ENCODE results near the gene CTTNBP2. TPM values are rescaled to one million over a fixed set of nuclear protein-coding genes. Genes with fewer than 3 reads are reported as not detected.

Gene CTTNBP2
- polyA plus RNA-seq, 2 donors: 11.7 to 12.7 TPM

DNA sequence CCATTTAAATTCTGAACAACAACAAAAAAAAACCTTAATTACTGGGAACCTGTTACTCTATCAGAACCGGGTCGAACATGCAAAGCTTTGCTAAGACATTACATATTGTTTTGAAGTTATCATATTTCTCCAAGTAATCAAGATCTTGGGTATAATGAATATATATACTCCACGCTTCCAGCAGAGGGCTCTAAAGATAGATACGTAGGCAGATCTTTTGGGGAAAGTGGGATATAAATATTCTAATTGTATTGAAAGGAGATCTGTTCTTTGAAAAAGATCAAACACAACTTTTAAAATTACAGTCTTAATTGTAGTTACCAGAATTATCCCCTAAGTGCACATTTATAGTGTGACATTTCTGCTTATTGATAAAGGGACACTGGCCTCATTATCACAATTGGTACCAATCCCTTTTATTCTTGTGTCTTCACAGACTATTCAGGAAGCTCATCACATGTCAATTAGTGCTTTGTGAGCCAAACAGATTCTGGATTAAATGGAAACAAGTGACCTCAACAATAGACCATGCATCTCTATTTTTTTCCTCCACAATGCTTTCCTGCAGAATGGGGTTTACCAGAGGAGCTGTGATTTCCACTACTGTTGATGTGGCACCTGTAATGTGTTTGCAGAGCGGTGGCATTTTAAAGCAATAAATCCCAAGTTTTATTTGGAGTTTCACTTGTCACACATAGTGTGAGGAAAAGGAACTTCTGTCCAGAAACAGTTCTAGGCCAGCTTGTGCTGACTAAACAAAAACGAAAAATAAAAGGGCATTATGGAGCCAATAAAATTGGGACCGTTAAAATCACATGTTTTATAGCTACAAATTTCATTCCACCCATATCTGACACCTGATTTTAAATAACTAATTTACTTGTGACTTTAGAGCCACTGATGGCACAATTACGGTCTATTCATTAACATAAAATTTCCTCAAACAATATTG, 122.4 kb downstream of the CTTNBP2 start:
- H3K36me3 ChIP-seq (ENCODE audit: control insufficient read depth in 2 of 2, insufficient read depth in 2 of 2, low read length in 1 of 2): peaks cover 0 to 3% of the 10 kb centered on the region in 2 donors
- WGBS, 2 donors: 48% methylated on average over 8 of the region's 8 CpGs
- no peaks in the 10 kb centered on the region for H3K27me3 ChIP-seq (ENCODE audit: control insufficient read depth in 1 of 2, insufficient read depth in 2 of 2, low read length in 2 of 2)
- no peaks in the 10 kb centered on the region for H3K4me1 ChIP-seq (ENCODE audit: control insufficient read depth in 2 of 2, insufficient read depth in 2 of 2, low read length in 1 of 2)
- H3K9me3 ChIP-seq (ENCODE audit: control insufficient read depth in 2 of 2, insufficient read depth in 1 of 2, low read depth in 1 of 2, low read length in 1 of 2): no peaks in the 10 kb centered on the region
- no peak overlapping the region for H3K4me3 ChIP-seq (ENCODE audit: low read depth in 1 of 2, low read length in 2 of 2)
- H3K27ac ChIP-seq (ENCODE audit: low read depth in 2 of 2, low read length in 1 of 2): no peak overlapping the region

DNA sequence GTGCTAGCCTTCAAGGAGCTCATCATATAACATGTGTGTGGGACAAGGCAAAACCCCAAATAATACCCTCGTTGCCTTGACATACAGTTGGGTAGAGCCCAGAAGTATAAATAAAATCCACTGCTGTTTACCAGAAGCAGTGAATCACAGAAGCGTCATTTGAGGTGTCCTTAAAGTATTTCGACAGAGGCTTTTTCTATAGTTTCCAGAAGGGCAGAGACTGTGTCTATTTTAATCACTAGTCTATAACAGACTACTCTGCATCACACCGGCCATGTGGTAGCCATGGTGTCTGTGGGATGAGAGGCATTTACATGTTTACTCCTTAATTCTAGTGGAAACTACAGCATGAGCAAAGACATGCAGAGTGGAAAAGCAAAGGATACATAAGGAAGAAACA, 131.3 kb downstream of the CTTNBP2 start:
- Histone ChIP-seq H3K36me3 (ENCODE audit: control insufficient read depth in 2 of 2, insufficient read depth in 2 of 2, low read length in 1 of 2) (peaks cover 3 to 5% of the 10 kb centered on the region in 2 donors), H3K9me3 (ENCODE audit: control insufficient read depth in 2 of 2, insufficient read depth in 1 of 2, low read depth in 1 of 2, low read length in 1 of 2) (no peaks in the 10 kb centered on the region), H3K4me3 (ENCODE audit: low read depth in 1 of 2, low read length in 2 of 2) (no peak overlapping the region), H3K27me3 (ENCODE audit: control insufficient read depth in 1 of 2, insufficient read depth in 2 of 2, low read length in 2 of 2) (no peaks in the 10 kb centered on the region), H3K27ac (ENCODE audit: low read depth in 2 of 2, low read length in 1 of 2) (no peak overlapping the region), H3K4me1 (ENCODE audit: control insufficient read depth in 2 of 2, insufficient read depth in 2 of 2, low read length in 1 of 2) (no peaks in the 10 kb centered on the region)
- 87 to 92% methylated on average over 4 of the region's 4 CpGs for WGBS, 2 donors

DNA sequence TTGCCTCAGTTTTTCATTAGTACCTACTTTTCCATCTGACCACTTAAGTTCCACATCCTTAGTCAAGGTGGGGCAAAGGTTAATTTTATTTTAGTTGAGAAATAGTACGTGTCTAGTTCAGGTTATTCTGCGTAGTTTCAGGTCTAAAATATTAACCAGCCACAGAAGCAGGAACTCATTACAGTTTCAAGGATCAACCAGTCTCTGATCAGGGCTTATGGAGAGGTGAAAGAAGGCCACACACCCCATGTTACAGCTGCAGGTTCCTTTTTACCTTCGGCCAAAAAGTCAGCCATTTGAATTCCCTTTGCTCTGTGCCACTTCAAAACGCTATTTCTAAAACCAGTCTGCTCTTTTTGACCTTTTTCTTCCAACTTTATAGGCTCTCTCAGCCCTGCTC, 134.2 kb downstream of the CTTNBP2 start:
- no peaks in the 10 kb centered on the region for H3K9me3 ChIP-seq (ENCODE audit: control insufficient read depth in 2 of 2, insufficient read depth in 1 of 2, low read depth in 1 of 2, low read length in 1 of 2)
- no peak overlapping the region for H3K4me3 ChIP-seq (ENCODE audit: low read depth in 1 of 2, low read length in 2 of 2)
- no peaks in the 10 kb centered on the region for H3K4me1 ChIP-seq (ENCODE audit: control insufficient read depth in 2 of 2, insufficient read depth in 2 of 2, low read length in 1 of 2)
- no peaks in the 10 kb centered on the region for H3K27me3 ChIP-seq (ENCODE audit: control insufficient read depth in 1 of 2, insufficient read depth in 2 of 2, low read length in 2 of 2)
- H3K27ac ChIP-seq (ENCODE audit: low read depth in 2 of 2, low read length in 1 of 2): no peak overlapping the region
- 79 to 83% methylated on average over 4 of the region's 4 CpGs for WGBS, 2 donors
- peaks cover 7 to 8% of the 10 kb centered on the region in 2 donors for H3K36me3 ChIP-seq (ENCODE audit: control insufficient read depth in 2 of 2, insufficient read depth in 2 of 2, low read length in 1 of 2)

DNA sequence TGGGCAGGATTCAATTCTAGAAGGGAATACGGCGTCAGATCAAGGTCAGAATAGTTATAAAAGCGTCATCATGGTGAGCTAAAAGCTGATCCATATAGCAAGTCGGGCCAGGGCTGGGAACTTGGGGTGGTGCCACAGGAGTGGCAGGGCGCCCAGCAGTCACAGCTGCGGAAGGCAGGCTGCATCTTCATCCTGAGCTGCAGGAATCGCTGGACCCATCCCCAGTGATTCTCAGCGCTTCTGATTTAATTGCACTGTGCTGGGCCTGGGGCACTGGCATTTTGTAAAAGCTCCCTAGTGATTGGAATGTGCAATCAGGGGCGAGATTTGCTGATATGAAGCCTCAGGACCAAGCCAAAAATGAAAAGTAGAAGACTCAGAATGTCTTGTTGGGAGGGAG, 135.3 kb downstream of the CTTNBP2 start:
- Histone ChIP-seq H3K36me3 (ENCODE audit: control insufficient read depth in 2 of 2, insufficient read depth in 2 of 2, low read length in 1 of 2) (peaks cover 7 to 11% of the 10 kb centered on the region in 2 donors), H3K27me3 (ENCODE audit: control insufficient read depth in 1 of 2, insufficient read depth in 2 of 2, low read length in 2 of 2) (no peaks in the 10 kb centered on the region), H3K4me3 (ENCODE audit: low read depth in 1 of 2, low read length in 2 of 2) (no peak overlapping the region), H3K9me3 (ENCODE audit: control insufficient read depth in 2 of 2, insufficient read depth in 1 of 2, low read depth in 1 of 2, low read length in 1 of 2) (no peaks in the 10 kb centered on the region), H3K27ac (ENCODE audit: low read depth in 2 of 2, low read length in 1 of 2) (no peak overlapping the region), H3K4me1 (ENCODE audit: control insufficient read depth in 2 of 2, insufficient read depth in 2 of 2, low read length in 1 of 2) (no peaks in the 10 kb centered on the region)
- WGBS, 2 donors: 92 to 93% methylated on average over 9 of the region's 9 CpGs

GRCh38 chr7:117731455-117731854, 141.8 kb downstream of the CTTNBP2 start:
- 65 to 69% methylated on average over 6 of the region's 6 CpGs for WGBS, 2 donors
- no peaks in the 10 kb centered on the region for H3K27me3 ChIP-seq (ENCODE audit: control insufficient read depth in 1 of 2, insufficient read depth in 2 of 2, low read length in 2 of 2)
- H3K36me3 ChIP-seq (ENCODE audit: control insufficient read depth in 2 of 2, insufficient read depth in 2 of 2, low read length in 1 of 2): peaks cover 6 to 13% of the 10 kb centered on the region in 2 donors

DNA sequence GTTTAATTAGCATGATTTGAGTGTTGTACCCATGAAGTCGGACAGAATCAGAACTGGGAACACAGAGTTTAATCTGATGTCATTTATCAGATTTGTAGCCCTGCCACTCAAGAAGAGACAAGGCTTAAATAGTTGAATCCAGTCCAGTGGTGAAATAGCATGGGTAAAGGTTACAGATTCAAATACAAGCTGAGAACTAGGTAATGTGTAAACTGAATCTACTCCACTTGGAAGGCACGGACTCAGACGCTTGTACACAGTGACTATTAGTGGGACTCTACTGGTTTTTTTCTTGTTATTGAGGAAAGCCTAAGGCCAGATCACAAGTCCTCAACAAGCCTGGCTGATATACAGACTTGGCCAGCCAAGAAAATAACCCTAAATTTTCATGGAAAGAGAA, 142.9 kb downstream of the CTTNBP2 start:
- no peaks in the 10 kb centered on the region for H3K4me1 ChIP-seq (ENCODE audit: control insufficient read depth in 2 of 2, insufficient read depth in 2 of 2, low read length in 1 of 2)
- H3K36me3 ChIP-seq (ENCODE audit: control insufficient read depth in 2 of 2, insufficient read depth in 2 of 2, low read length in 1 of 2): peaks cover 3 to 13% of the 10 kb centered on the region in 2 donors
- H3K27me3 ChIP-seq (ENCODE audit: control insufficient read depth in 1 of 2, insufficient read depth in 2 of 2, low read length in 2 of 2): no peaks in the 10 kb centered on the region
- H3K4me3 ChIP-seq (ENCODE audit: low read depth in 1 of 2, low read length in 2 of 2): no peak overlapping the region
- 88 to 90% methylated on average over 3 of the region's 3 CpGs for WGBS, 2 donors
- no peak overlapping the region for H3K27ac ChIP-seq (ENCODE audit: low read depth in 2 of 2, low read length in 1 of 2)
- H3K9me3 ChIP-seq (ENCODE audit: control insufficient read depth in 2 of 2, insufficient read depth in 1 of 2, low read depth in 1 of 2, low read length in 1 of 2): no peaks in the 10 kb centered on the region

More at GRCh38 chr7:117731455-117731854, 141.8 kb downstream of the CTTNBP2 start:
- Histone ChIP-seq H3K4me1 (ENCODE audit: control insufficient read depth in 2 of 2, insufficient read depth in 2 of 2, low read length in 1 of 2) (no peaks in the 10 kb centered on the region), H3K27ac (ENCODE audit: low read depth in 2 of 2, low read length in 1 of 2) (peak overlapping the region in 1 of 2 donors; percentile 22), H3K4me3 (ENCODE audit: low read depth in 1 of 2, low read length in 2 of 2) (no peak overlapping the region), H3K9me3 (ENCODE audit: control insufficient read depth in 2 of 2, insufficient read depth in 1 of 2, low read depth in 1 of 2, low read length in 1 of 2) (no peaks in the 10 kb centered on the region)

- Histone ChIP-seq H3K9me3 (ENCODE audit: control insufficient read depth in 2 of 2, insufficient read depth in 1 of 2, low read depth in 1 of 2, low read length in 1 of 2) (no peaks in the 10 kb centered on the region), H3K4me3 (ENCODE audit: low read depth in 1 of 2, low read length in 2 of 2) (no peak overlapping the region), H3K27me3 (ENCODE audit: control insufficient read depth in 1 of 2, insufficient read depth in 2 of 2, low read length in 2 of 2) (no peaks in the 10 kb centered on the region), H3K4me1 (ENCODE audit: control insufficient read depth in 2 of 2, insufficient read depth in 2 of 2, low read length in 1 of 2) (no peaks in the 10 kb centered on the region), H3K36me3 (ENCODE audit: control insufficient read depth in 2 of 2, insufficient read depth in 2 of 2, low read length in 1 of 2) (peaks cover 3 to 12% of the 10 kb centered on the region in 2 donors), H3K27ac (ENCODE audit: low read depth in 2 of 2, low read length in 1 of 2) (no peak overlapping the region)
- 63 to 65% methylated on average over 7 of the region's 7 CpGs for WGBS, 2 donors
Measured at GRCh38 chr7:117728890-117729624, 144.2 kb downstream of the CTTNBP2 start.

GRCh38 chr7:117724898-117725297, 148.3 kb downstream of the CTTNBP2 start:
- WGBS, 2 donors: 94 to 97% methylated on average over 3 of the region's 3 CpGs
- Histone ChIP-seq H3K27me3 (ENCODE audit: control insufficient read depth in 1 of 2, insufficient read depth in 2 of 2, low read length in 2 of 2) (no peaks in the 10 kb centered on the region), H3K4me3 (ENCODE audit: low read depth in 1 of 2, low read length in 2 of 2) (no peak overlapping the region), H3K9me3 (ENCODE audit: control insufficient read depth in 2 of 2, insufficient read depth in 1 of 2, low read depth in 1 of 2, low read length in 1 of 2) (no peaks in the 10 kb centered on the region), H3K36me3 (ENCODE audit: control insufficient read depth in 2 of 2, insufficient read depth in 2 of 2, low read length in 1 of 2) (peaks cover 3 to 6% of the 10 kb centered on the region in 2 donors), H3K27ac (ENCODE audit: low read depth in 2 of 2, low read length in 1 of 2) (no peak overlapping the region), H3K4me1 (ENCODE audit: control insufficient read depth in 2 of 2, insufficient read depth in 2 of 2, low read length in 1 of 2) (no peaks in the 10 kb centered on the region)

GRCh38 chr7:117719377-117719776, 153.9 kb downstream of the CTTNBP2 start:
- Histone ChIP-seq H3K4me1 (ENCODE audit: control insufficient read depth in 2 of 2, insufficient read depth in 2 of 2, low read length in 1 of 2) (no peaks in the 10 kb centered on the region), H3K36me3 (ENCODE audit: control insufficient read depth in 2 of 2, insufficient read depth in 2 of 2, low read length in 1 of 2) (peaks cover under 1 to 3% of the 10 kb centered on the region in 2 donors)
- 70 to 72% methylated on average over 3 of the region's 3 CpGs for WGBS, 2 donors

More at GRCh38 chr7:117719377-117719776, 153.9 kb downstream of the CTTNBP2 start:
- Histone ChIP-seq H3K9me3 (ENCODE audit: control insufficient read depth in 2 of 2, insufficient read depth in 1 of 2, low read depth in 1 of 2, low read length in 1 of 2) (no peaks in the 10 kb centered on the region), H3K4me3 (ENCODE audit: low read depth in 1 of 2, low read length in 2 of 2) (no peak overlapping the region), H3K27me3 (ENCODE audit: control insufficient read depth in 1 of 2, insufficient read depth in 2 of 2, low read length in 2 of 2) (no peaks in the 10 kb centered on the region), H3K27ac (ENCODE audit: low read depth in 2 of 2, low read length in 1 of 2) (no peak overlapping the region)

Data from esophagus (tissue), 2 donors.